Endothelial cell of umbilical vein (primary cell): ENCODE results near the gene EPS15. TPM values are rescaled to one million over a fixed set of nuclear protein-coding genes. Genes with fewer than 3 reads are reported as not detected.

Source experiments
- BruUV-seq: library from RNA; stranded (reverse); fragments of 400-500 nt; replicated peaks from 2 replicates; lab custom pipeline; 2021; lab: Mats Ljungman, UMichigan
- CTCF ChIA-PET: fragments of 300-600, 350-600 bp; sonication (Branson Sonifier 250); formaldehyde crosslinking; loops from one replicate; lab custom pipeline; 2021; ENCODE audit warnings: antibody characterized with exemption, inconsistent platforms; lab: Charles Lee
- POLR2A ChIA-PET: fragments of 300-600, 350-600 bp; sonication (Branson Sonifier 250); formaldehyde crosslinking; loops from one replicate; lab custom pipeline; 2021; ENCODE audit warnings: antibody characterized with exemption, inconsistent platforms; lab: Charles Lee
- DNase-seq: peaks from one replicate; pipeline ENCODE4 v3.0.0-alpha.2; 2011; ENCODE audit warnings: low read depth, low spot score
- FAIRE-seq: peaks from 2 replicates; lab custom pipeline; 2011; peaks lifted over from hg19 to GRCh38; lab: Jason Lieb, UNC
- H2AFZ ChIP-seq: 2 replicates; pipeline ENCODE4 v1.6.0; 2012; ENCODE audit warnings: low read depth, low read length, control low read depth, inconsistent platforms
- H3K27ac ChIP-seq: 2 replicates; pipeline ENCODE4 v1.5.1; 2011; ENCODE audit warnings: low read depth, mild to moderate bottlenecking, control low read depth, low read length, moderate library complexity; ENCODE audit not compliant: insufficient read depth
- H3K27me3 ChIP-seq, 2 experiments: 2 replicates each; pipeline versions ENCODE4 v1.6.0 to v1.6.1; 2011; ENCODE audit warnings: low read length in 2 of 2, mixed read lengths in 1 of 2; ENCODE audit not compliant: control insufficient read depth in 2 of 2, insufficient read depth in 2 of 2
- H3K36me3 ChIP-seq, 2 experiments: 2 replicates in 1 of 2; 3 replicates in 1 of 2; pipeline ENCODE4 v1.5.1; 2011; ENCODE audit warnings: low read length in 2 of 2, mild to moderate bottlenecking in 1 of 2, moderate library complexity in 1 of 2; ENCODE audit not compliant: control insufficient read depth in 2 of 2, insufficient read depth in 2 of 2; ENCODE audit errors: extremely low read depth in 1 of 2
- H3K4me1 ChIP-seq: 3 replicates; pipeline ENCODE4 v1.5.1; 2011; ENCODE audit warnings: mild to moderate bottlenecking, low read length; ENCODE audit not compliant: control insufficient read depth, insufficient read depth; ENCODE audit errors: extremely low read depth
- H3K4me2 ChIP-seq: 2 replicates; pipeline ENCODE4 v1.6.1; 2011; ENCODE audit warnings: low read length, control low read depth, mixed read lengths; ENCODE audit not compliant: insufficient read depth
- H3K4me3 ChIP-seq, 3 experiments: fragments of 200-600 bp in 1 of 3; sonication (generic), shearing (Covaris generic) in 1 of 3; replicated peaks in 1 of 3; 2 replicates each; pipeline ENCODE4 v1.5.1; 2011 to 2016; ENCODE audit warnings: control low read depth in 3 of 3, low read length in 3 of 3, mild to moderate bottlenecking in 2 of 3, inconsistent platforms in 1 of 3, low read depth in 1 of 3, moderate library complexity in 1 of 3; ENCODE audit not compliant: insufficient read depth in 1 of 3
- H3K79me2 ChIP-seq: 2 replicates; pipeline ENCODE4 v1.6.0; 2012; ENCODE audit warnings: low read length, inconsistent platforms; ENCODE audit not compliant: control insufficient read depth, insufficient read depth
- H3K9ac ChIP-seq: replicated peaks from 2 replicates; pipeline ENCODE3; 2011; ENCODE audit warnings: low read length, control low read depth; ENCODE audit not compliant: insufficient read depth; ENCODE audit errors: extremely low read depth
- H3K9me1 ChIP-seq: replicated peaks from 3 replicates; pipeline ENCODE4 v1.6.0; 2011; ENCODE audit warnings: mild to moderate bottlenecking, low read length; ENCODE audit not compliant: control insufficient read depth, insufficient read depth; ENCODE audit errors: extremely low read depth
- H3K9me3 ChIP-seq: replicated peaks from 2 replicates; pipeline ENCODE4 v1.5.1; 2012; ENCODE audit warnings: low read length, inconsistent platforms; ENCODE audit not compliant: control insufficient read depth, insufficient read depth
- H4K20me1 ChIP-seq: replicated peaks from 2 replicates; pipeline ENCODE3; 2011; ENCODE audit warnings: mild to moderate bottlenecking, low read length; ENCODE audit not compliant: control insufficient read depth, insufficient read depth; ENCODE audit errors: extremely low read depth
- CTCF ChIP-seq, 2 donors: IDR thresholded peaks; 1 replicate in 1 of 2; 2 replicates in 1 of 2; pipeline ENCODE4 v1.5.1; 2011; ENCODE audit warnings: low read length in 2 of 2, mild to moderate bottlenecking in 2 of 2, moderate library complexity in 2 of 2, control low read depth in 1 of 2, inconsistent platforms in 1 of 2, low read depth in 1 of 2; ENCODE audit not compliant: insufficient read depth in 1 of 2; ENCODE audit errors: extremely low read depth in 1 of 2
- EZH2 ChIP-seq: IDR thresholded peaks from 2 replicates; pipeline ENCODE4 v1.6.1; 2012; ENCODE audit warnings: borderline replicate concordance, low read depth, mild to moderate bottlenecking, moderate library complexity, low read length, inconsistent platforms; ENCODE audit not compliant: severe bottlenecking
- FOS ChIP-seq: IDR thresholded peaks from 2 replicates; pipeline ENCODE4 v1.6.1; 2011; ENCODE audit warnings: mild to moderate bottlenecking, low read length, moderate library complexity, borderline replicate concordance; ENCODE audit not compliant: insufficient read depth
- GATA2 ChIP-seq: IDR thresholded peaks from 2 replicates; pipeline ENCODE4 v1.7.0; 2011; ENCODE audit warnings: low read depth, mild to moderate bottlenecking, moderate library complexity, mixed read lengths, low read length; ENCODE audit not compliant: insufficient read length, insufficient read depth
- MYC ChIP-seq: IDR thresholded peaks from one replicate; pipeline ENCODE4 v1.6.1; 2011; ENCODE audit warnings: mild to moderate bottlenecking, low read depth, low read length
- POLR2A ChIP-seq: IDR thresholded peaks from 2 replicates; pipeline ENCODE4 v1.6.1; 2012; ENCODE audit warnings: low read depth, mild to moderate bottlenecking, control low read depth, low read length
- POLR2AphosphoS5 ChIP-seq: IDR thresholded peaks from 2 replicates; pipeline ENCODE4 v1.6.1; 2012; ENCODE audit warnings: low read depth, mild to moderate bottlenecking, control low read depth, low read length, moderate library complexity; ENCODE audit not compliant: insufficient read depth
- dilution Hi-C: fragments of 300-500 bp; cut with MboI; formaldehyde crosslinking; loops from one replicate; pipeline ENCODE4 v1.15.0; 2019; ENCODE audit warnings: low sequenced_read_pairs; ENCODE audit not compliant: extremely low pct_ligation_motif_present
- intact Hi-C: fragments of 100-400 bp; cut with micrococcal nuclease; formaldehyde crosslinking; loops from one replicate; pipeline ENCODE4 v1.10.0; 2022
- polyA plus RNA-seq, 4 experiments: library from polyadenylated mRNA; depleted of rRNA in 3 of 4; stranded (reverse) in 3 of 4; unstranded in 1 of 4; fragments of >200 nt; gene quantifications; 2 replicates each; pipeline versions ENCODE4 v1.2.1 to v1.2.3, GENCODE V29; 2011 to 2012; ENCODE audit warnings: missing spikeins in 1 of 4
- total RNA-seq: library from RNA; stranded (reverse); gene quantifications from 2 replicates; pipeline ENCODE4 v1.2.3, GENCODE V29; 2021

The EPS15 gene
- total and polyA plus RNA-seq, 2 donors (not counting 3 experiments of a cell fraction or from before 2014, with no cell fraction given): 15.4 to 44.8 TPM

GRCh38 chr1:51310871-51311613 is 208.0 kb downstream of the EPS15 start:
- Histone ChIP-seq H3K9me3 (no peaks in the 10 kb centered on the region), H3K79me2 (no peaks in the 10 kb centered on the region), H3K36me3 (no peaks in the 10 kb centered on the region), H3K4me3 (no peak overlapping the region), H3K9ac (no peak overlapping the region), H3K27me3 (no peaks in the 10 kb centered on the region), H3K27ac (no peak overlapping the region), H3K4me1 (peaks cover 28% of the 10 kb centered on the region), H4K20me1 (no peaks in the 10 kb centered on the region), H3K9me1 (no peaks in the 10 kb centered on the region), H2AFZ (peak overlapping the region; percentile 13), H3K4me2 (no peak overlapping the region)
- dilution Hi-C loops (no loop called here), intact Hi-C loops (no loop called here)
- POLR2A ChIA-PET: no interaction called here
- TF ChIP-seq CTCF (IDR thresholded peaks at IDR 0.05; ENCODE audit: extremely low read depth in 1 of 2, insufficient read depth in 1 of 2, low read depth in 1 of 2, low read length in 2 of 2) (peak in 1 of 2 donors; percentile 23), FOS (peak; percentile 61), POLR2A (no peak), MYC (no peak), GATA2 (no peak), EZH2 (no peak), POLR2AphosphoS5 (no peak)
- CTCF ChIA-PET: interaction anchor here (1.6 to 2.4 kb wide), 2 partner anchors 14 to 15 kb away, joined by 6 to 15 read pairs; no protein-coding TSS in a partner anchor
- peak; percentile 46 for FAIRE-seq
- BruUV-seq: no TSS peak
- DNase-seq: peak; percentile 36
